M059J (cell line): Measurements from ENCODE around the gene EPDR1. TPM values are rescaled to one million over a fixed set of nuclear protein-coding genes. Genes with fewer than 3 reads are reported as not detected.
"Not testable (repeated sequence)": the region's sequence is repeated elsewhere in the genome, so short reads cannot be mapped to it uniquely, and the experiment has no call there.

Experiments used
- DNase-seq: peaks from one replicate; pipeline ENCODE4 v3.0.0-alpha.2; 2012; ENCODE audit warnings: low read depth
- total RNA-seq: library from RNA; depleted of rRNA; stranded (reverse); fragments of >200 nt; shearing (Covaris generic); gene quantifications from 2 replicates; pipeline ENCODE4 v1.2.3, GENCODE V29; 2014

EPDR1 gene
- total RNA-seq, 1 experiment from 2014 or later: 66.3 TPM

DNA sequence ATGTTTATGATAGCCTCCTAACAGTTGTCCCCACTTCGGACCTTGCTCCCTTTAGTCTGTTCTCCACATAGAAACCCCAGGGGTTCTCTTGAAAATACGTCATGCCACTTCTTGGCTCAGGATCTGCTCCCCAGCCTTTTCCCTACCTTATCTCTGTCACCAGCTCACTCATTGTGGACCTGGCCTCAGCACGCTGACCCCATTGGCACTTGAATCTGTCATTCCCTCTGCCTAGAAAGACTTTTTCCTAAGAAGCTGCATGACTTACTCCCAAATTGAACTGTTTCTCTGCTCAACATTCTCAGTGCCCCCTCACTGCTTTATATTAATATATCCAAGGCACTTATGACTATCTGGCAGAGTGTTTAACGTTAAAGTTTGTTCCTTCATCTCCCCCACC lies 8.4 kb downstream of the EPDR1 start:
- DNase-seq: no peak

- DNase-seq: peak; percentile 83
Measured at GRCh38 chr7:37930226-37930948, 9.9 kb downstream of the EPDR1 start.

DNA sequence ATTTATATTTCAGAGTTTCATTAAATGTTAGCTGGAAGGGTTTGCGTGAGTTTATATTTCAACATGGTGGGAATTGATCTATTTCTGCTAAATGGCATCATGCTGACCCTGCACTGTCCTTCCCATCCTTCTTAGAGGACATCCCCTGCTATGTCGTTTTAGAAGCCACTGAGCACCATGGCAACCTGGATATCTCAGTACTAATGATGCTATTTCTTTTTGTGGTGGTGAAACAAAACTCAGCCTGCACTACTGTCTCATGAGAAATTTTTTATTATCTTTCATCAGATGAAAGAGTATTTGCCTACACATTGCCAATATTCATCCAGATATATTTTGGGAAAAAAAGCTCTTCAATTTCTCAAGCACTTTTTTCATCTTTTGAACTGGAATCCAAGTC lies 12.1 kb downstream of the EPDR1 start:
- DNase-seq: no peak

GRCh38 chr7:37933018-37933566 lies 12.7 kb downstream of the EPDR1 start:
- no peak for DNase-seq

- DNase-seq: peak; percentile 41
Measured at GRCh38 chr7:37942934-37943610, 22.6 kb downstream of the EPDR1 start.

DNA sequence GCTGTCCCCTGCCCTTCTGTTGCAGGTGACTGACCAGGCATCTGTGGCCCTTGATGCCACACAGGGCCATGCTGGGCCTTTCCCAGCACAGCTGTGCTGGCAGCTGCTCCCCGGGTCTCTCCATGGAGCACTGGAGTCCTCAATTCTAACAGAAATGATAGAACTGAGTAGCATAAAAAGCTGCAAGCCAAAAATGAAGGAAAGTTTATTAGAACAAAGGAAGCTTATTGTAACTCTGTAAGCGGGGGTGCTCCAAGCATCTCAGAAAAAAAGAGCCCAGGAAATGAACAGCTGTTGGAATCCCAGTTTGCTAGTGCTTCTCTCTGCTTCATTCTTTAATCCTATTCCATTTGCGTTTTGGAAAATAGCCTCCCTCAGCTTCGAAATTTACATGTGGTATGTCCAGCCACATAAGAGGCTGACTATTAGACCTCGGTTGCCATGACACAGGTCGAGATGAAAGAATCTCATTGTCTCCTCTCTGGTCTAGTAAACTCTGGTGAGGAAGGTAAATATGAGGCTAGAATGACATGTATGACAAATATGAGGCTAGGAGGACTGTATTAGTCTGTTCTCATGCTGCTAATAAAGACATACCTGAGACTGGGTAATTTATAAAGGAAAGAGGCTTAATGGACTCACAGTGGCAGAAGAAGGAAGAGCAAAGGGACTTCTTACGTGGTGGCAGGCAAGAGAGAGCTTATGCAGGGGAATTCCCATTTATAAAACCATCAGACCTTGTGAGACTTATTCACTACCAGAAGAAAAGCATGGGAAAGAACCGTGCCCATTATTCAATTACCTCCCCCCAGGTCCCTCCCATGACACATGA lies 23.7 kb downstream of the EPDR1 start:
- DNase-seq: peak; percentile 34

DNA sequence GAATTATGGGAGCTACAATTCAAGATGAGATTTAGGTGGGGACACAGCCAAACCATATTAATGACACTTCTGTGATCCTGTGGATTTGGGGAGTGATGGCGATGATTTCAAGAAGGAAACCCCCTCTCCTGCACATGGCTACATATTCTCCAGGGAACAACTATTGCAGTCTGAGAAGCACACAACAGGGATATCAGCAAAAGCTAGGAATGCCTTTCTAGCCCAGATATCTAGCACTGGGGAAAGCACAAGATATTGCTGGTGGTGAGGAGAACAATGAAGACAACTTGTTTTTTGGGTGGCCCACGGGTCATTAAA lies 24.3 kb downstream of the EPDR1 start:
- DNase-seq: no peak

DNA sequence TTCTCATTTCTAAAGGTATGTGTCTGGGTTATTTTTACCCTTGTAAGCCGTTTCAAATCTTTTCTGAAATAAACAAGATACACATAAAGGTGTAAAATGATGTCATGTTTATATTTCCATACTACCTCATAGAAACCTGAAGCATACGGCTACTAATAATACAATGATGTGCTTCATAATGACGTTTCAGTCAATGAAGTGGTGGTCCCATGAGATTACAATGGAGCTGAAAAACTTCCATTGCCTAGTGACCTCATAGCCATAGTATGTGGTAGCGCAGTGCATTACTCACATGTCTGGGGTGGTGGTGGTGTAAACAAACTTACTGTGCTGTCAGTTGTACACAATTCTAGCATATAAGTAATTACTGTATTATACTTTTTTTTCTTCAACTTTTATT lies 24.9 kb downstream of the EPDR1 start:
- DNase-seq: peak; percentile 67

DNA sequence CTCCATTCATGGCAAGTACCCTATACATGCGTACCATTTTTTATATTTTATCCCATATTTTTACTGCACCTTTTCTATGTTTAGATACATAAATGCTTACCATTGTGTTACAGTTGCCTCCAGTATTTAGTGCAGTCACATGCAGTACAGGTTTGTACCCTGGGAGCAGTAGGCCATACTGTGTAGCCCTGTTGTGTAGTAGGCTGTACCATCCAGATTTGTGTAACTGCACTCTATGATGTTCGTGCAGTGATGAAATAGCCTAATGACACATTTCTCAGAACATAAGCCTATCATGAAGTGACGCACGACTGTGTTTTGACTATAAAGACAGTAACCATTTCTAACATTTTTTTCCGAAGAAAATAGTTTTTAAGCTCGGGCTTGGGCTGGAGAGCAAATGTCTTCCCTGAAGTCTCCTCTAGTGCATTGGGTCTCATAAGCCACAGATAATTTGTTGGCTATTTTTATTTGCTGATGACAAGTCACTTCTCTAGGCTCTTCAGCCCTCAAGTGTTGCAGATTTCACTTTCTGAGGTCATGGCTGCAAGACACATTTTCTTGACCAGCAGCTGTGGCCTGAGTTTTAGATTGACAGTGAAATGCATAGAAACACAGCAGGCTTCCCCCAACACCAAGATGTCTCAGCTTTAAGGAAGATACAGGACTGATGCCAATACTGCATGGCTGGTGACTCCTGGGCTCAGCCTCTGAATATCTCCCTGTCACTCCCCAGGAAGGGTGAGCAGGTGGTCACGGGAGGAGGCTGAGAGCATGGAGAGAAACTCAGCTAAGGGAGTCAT lies 26.9 kb downstream of the EPDR1 start:
- no peak for DNase-seq

GRCh38 chr7:37947941-37948210 lies 27.4 kb downstream of the EPDR1 start:
- no peak for DNase-seq

GRCh38 chr7:37952240-37952639 lies 31.8 kb downstream of the EPDR1 start:
- DNase-seq: no peak

DNA sequence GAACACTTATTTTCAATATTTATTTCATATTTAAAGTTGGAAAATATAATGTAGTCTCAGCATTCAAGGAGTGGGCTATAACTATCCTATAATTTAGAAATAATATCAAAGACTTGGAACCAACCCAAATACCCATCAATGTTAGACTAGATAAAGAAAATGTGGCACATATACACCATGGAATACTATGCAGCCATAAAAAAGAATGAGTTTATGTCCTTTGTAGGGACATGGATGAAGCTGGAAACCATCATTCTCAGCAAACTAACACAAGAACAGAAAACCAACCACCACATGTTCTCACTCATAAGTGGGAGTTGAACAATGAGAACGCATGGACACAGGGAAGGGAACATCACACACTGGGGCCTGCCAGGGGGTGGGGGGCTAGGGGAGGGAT lies 33.8 kb downstream of the EPDR1 start:
- DNase-seq: not testable (repeated sequence)

GRCh38 chr7:37956791-37957190 lies 36.4 kb downstream of the EPDR1 start:
- DNase-seq: no peak

- no peak for DNase-seq
Measured at GRCh38 chr7:37957221-37957970, 37.0 kb downstream of the EPDR1 start.

- no peak for DNase-seq
Measured at GRCh38 chr7:37960483-37960882, 40.0 kb downstream of the EPDR1 start.

GRCh38 chr7:37961251-37961650 lies 40.8 kb downstream of the EPDR1 start:
- no peak for DNase-seq

DNA sequence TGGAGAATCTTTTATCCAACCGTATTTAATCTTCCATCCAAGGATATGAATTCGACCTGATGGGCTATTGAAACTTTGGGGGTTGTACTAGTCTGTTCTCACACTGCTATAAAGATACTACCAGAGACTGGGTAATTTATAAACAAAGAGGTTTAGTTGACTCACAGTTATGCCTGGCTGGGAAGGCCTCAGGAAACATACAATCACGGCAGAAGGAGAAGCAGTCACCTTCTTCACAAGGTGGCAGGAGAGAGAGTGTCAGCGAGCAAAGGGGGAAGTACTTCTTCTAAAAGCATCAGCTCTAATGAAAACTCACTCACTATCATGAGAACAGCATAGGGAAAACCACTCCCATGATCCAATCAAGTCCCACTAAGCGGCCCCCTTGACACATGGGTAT lies 43.8 kb downstream of the EPDR1 start:
- DNase-seq: peak; percentile 18

GRCh38 chr7:37970211-37970610 lies 49.8 kb downstream of the EPDR1 start:
- peak; percentile 8 for DNase-seq

- peak; percentile 22 for DNase-seq
Measured at GRCh38 chr7:37971491-37971890, 51.1 kb downstream of the EPDR1 start.

GRCh38 chr7:37973915-37974314 lies 53.5 kb downstream of the EPDR1 start:
- DNase-seq: no peak

DNA sequence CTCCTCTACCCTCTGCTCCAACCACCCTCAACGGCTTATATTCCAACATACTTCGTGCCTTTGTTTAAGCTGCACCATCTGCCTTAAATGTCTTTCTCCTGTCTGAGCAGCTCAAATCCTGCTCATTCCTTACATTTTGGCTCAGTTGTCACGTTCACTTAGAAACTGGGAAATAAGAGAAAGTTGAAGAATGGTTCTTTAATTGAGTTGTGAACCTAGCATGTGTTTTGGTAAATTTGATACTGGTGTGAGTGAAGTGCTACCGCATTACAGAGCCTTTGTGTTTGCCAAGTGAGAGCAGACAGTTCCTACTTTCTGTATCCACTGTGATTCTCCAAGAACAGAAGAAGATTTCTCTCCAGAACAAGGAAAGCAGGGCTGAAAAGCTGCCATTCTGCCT lies 54.3 kb downstream of the EPDR1 start:
- no peak for DNase-seq
